GM23338 (cell line): ENCODE measurements around the gene AGAP2. TPM values are rescaled to one million over a fixed set of nuclear protein-coding genes. Genes with fewer than 3 reads are reported as not detected.

Experiments used
- ATAC-seq: fragments of 200-7000 bp; cut with Tn5 transposase; 3 replicates; pipeline ENCODE4 v1.9.1; 2020
- DNase-seq: peaks from one replicate; pipeline ENCODE4 v3.0.0-alpha.2; 2015; ENCODE audit warnings: low spot score
- H2AFZ ChIP-seq: fragments of 200-600 bp; sonication (generic); 2 replicates; pipeline ENCODE4 v1.8.0; 2016; ENCODE audit warnings: antibody characterized with exemption, mild to moderate bottlenecking, moderate library complexity
- H3F3A ChIP-seq: fragments of 200-600 bp; sonication (generic); replicated peaks from 2 replicates; pipeline ENCODE4 v1.8.0; 2017; ENCODE audit warnings: antibody characterized with exemption, mixed run types, low read depth
- H3K27ac ChIP-seq: fragments of 200-600 bp; sonication (generic); 2 replicates; pipeline ENCODE4 v1.6.1; 2016; ENCODE audit warnings: low read depth
- H3K27me3 ChIP-seq: fragments of 200-600 bp; sonication (generic); 2 replicates; pipeline ENCODE4 v1.8.0; 2016; ENCODE audit warnings: mild to moderate bottlenecking, mixed run types, moderate library complexity; ENCODE audit not compliant: insufficient read depth
- H3K36me3 ChIP-seq: fragments of 200-600 bp; sonication (generic); 2 replicates; pipeline ENCODE4 v1.8.0; 2016; ENCODE audit warnings: mild to moderate bottlenecking; ENCODE audit not compliant: insufficient read depth
- H3K4me1 ChIP-seq: fragments of 200-600 bp; sonication (generic); 2 replicates; pipeline ENCODE4 v1.8.0; 2016; ENCODE audit warnings: mild to moderate bottlenecking, moderate library complexity; ENCODE audit not compliant: insufficient read depth
- H3K4me2 ChIP-seq: fragments of 200-600 bp; sonication (generic); 2 replicates; pipeline ENCODE4 v1.7.1; 2017; ENCODE audit warnings: mixed run types
- H3K4me3 ChIP-seq: fragments of 200-600 bp; sonication (generic); 2 replicates; pipeline ENCODE4 v1.6.1; 2016; ENCODE audit warnings: mixed run types
- H3K79me2 ChIP-seq: fragments of 200-600 bp; sonication (generic); replicated peaks from 2 replicates; pipeline ENCODE4 v1.8.0; 2017; ENCODE audit warnings: mild to moderate bottlenecking; ENCODE audit not compliant: insufficient read depth
- H3K9me2 ChIP-seq: fragments of 200-600 bp; sonication (generic); 2 replicates; pipeline ENCODE4 v1.8.0; 2017; ENCODE audit not compliant: insufficient read depth
- H4K20me1 ChIP-seq: fragments of 200-600 bp; sonication (generic); replicated peaks from 2 replicates; pipeline ENCODE4 v1.8.0; 2017; ENCODE audit warnings: mild to moderate bottlenecking; ENCODE audit not compliant: insufficient read depth
- H3K27ac Mint-ChIP-seq: 2 replicates; pipeline ENCODE4 v1.8.0; 2020; ENCODE audit warnings: inconsistent platforms, mild to moderate bottlenecking, moderate library complexity, mixed read lengths
- H3K27me3 Mint-ChIP-seq: 3 replicates; pipeline ENCODE4 v1.8.0; 2022; ENCODE audit warnings: low read depth, mild to moderate bottlenecking, moderate library complexity, mixed read lengths, inconsistent platforms; ENCODE audit not compliant: insufficient read depth, poor library complexity
- H3K36me3 Mint-ChIP-seq: 3 replicates; pipeline ENCODE4 v1.8.0; 2021; ENCODE audit warnings: low read depth, mild to moderate bottlenecking, inconsistent platforms, moderate library complexity, mixed read lengths
- H3K4me1 Mint-ChIP-seq: 3 replicates; pipeline ENCODE4 v1.8.0; 2020; ENCODE audit warnings: mild to moderate bottlenecking, inconsistent platforms, mixed read lengths
- H3K4me3 Mint-ChIP-seq: 3 replicates; pipeline ENCODE4 v1.8.0; 2021; ENCODE audit warnings: moderate library complexity, mild to moderate bottlenecking, inconsistent platforms, mixed read lengths
- H3K9me3 Mint-ChIP-seq: 3 replicates; pipeline ENCODE4 v1.8.0; 2020; ENCODE audit warnings: moderate library complexity, mild to moderate bottlenecking, inconsistent platforms, mixed read lengths
- CREB1 ChIP-seq: fragments of 250-450 bp; sonication (Bioruptor Pico); IDR thresholded peaks from 2 replicates; pipeline ENCODE4 v1.5.0; 2020; ENCODE audit warnings: low read depth, mild to moderate bottlenecking, moderate library complexity
- CTCF ChIP-seq, 2 experiments: fragments of 200-600 bp in 1 of 2; sonication (generic) in 1 of 2; conservative IDR thresholded peaks; 2 replicates each; pipeline versions ENCODE4 v1.5.1 to v1.6.1; 2016 to 2017; ENCODE audit warnings: antibody characterized with exemption in 2 of 2, low read depth in 2 of 2, mild to moderate bottlenecking in 2 of 2, moderate library complexity in 1 of 2
- EZH2 ChIP-seq: fragments of 200-600 bp; sonication (generic); IDR thresholded peaks from one replicate; pipeline ENCODE4 v1.8.0; 2017; ENCODE audit warnings: antibody characterized with exemption, mild to moderate bottlenecking, low read depth; ENCODE audit not compliant: unreplicated experiment
- EZH2phosphoT487 ChIP-seq: fragments of 200-600 bp; sonication (generic); IDR thresholded peaks from one replicate; pipeline ENCODE4 v1.8.1; 2018; ENCODE audit warnings: antibody characterized with exemption; ENCODE audit not compliant: unreplicated experiment
- JUNB ChIP-seq: IDR thresholded peaks from one replicate; pipeline ENCODE4 v1.6.1; 2016; ENCODE audit warnings: antibody characterized with exemption; ENCODE audit not compliant: unreplicated experiment
- NANOG ChIP-seq: IDR thresholded peaks from 2 replicates; pipeline ENCODE4 v1.6.1; 2016; ENCODE audit warnings: antibody characterized with exemption, borderline replicate concordance
- POLR2AphosphoS5 ChIP-seq: IDR thresholded peaks from 2 replicates; pipeline ENCODE4 v1.6.1; 2016; ENCODE audit warnings: antibody characterized with exemption, low read depth
- REST ChIP-seq: IDR thresholded peaks from one replicate; pipeline ENCODE4 v1.6.1; 2018; ENCODE audit warnings: antibody characterized with exemption; ENCODE audit not compliant: unreplicated experiment
- STAT1 ChIP-seq: IDR thresholded peaks from one replicate; pipeline ENCODE4 v1.6.1; 2016; ENCODE audit warnings: antibody characterized with exemption; ENCODE audit not compliant: unreplicated experiment
- ZNF114 ChIP-seq: fragments of 250-450 bp; sonication (Bioruptor Pico); IDR thresholded peaks from 2 replicates; pipeline ENCODE4 v1.5.0; 2020; ENCODE audit warnings: mild to moderate bottlenecking, moderate library complexity
- ZNF462 ChIP-seq: fragments of 250-450 bp; sonication (Bioruptor Pico); IDR thresholded peaks from 2 replicates; pipeline ENCODE4 v1.5.0; 2020; ENCODE audit warnings: mild to moderate bottlenecking, moderate library complexity
- polyA plus RNA-seq: library from polyadenylated mRNA; unstranded; fragments of >200 nt; fragmentation: Nextera tagmentation; extraction: Ambion mirVana; gene quantifications from 2 replicates; pipeline ENCODE4 v1.2.1, GENCODE V29; 2016
- total RNA-seq: library from RNA; depleted of rRNA; stranded (reverse); fragments of >200 nt; shearing (Covaris generic); gene quantifications from 2 replicates; pipeline ENCODE4 v1.2.3, GENCODE V29; 2014

Gene AGAP2
- total and polyA plus RNA-seq, 2 experiments from 2014 or later = 0.36 to 1.3 TPM

GRCh38 chr12:57716305-57716704, 22.2 kb downstream of the AGAP2 start:
- no peak overlapping the region for H3K4me3 Mint-ChIP-seq

GRCh38 chr12:57715786-57716185, 22.8 kb downstream of the AGAP2 start:
- ATAC-seq = no peak
- Mint-ChIP-seq H3K27ac (no peak overlapping the region), H3K4me3 (no peak overlapping the region)
- TF ChIP-seq EZH2phosphoT487 = no peak
- no peak for TF ChIP-seq STAT1
- TF ChIP-seq CREB1 (CRISPR knock-in tag) = no peak
- no peak for TF ChIP-seq ZNF114 (CRISPR knock-in tag)
- no peak for TF ChIP-seq ZNF462
- no peak for TF ChIP-seq NANOG
- no peak for TF ChIP-seq JUNB
- TF ChIP-seq REST = no peak
- TF ChIP-seq CTCF (conservative IDR thresholded peaks at IDR 0.05; ENCODE audit: low read depth in 2 of 2) = no peak
- no peak for TF ChIP-seq EZH2

More at GRCh38 chr12:57716305-57716704, 22.2 kb downstream of the AGAP2 start:
- Mint-ChIP-seq H3K27ac (no peak overlapping the region), H3K4me1 (no peaks in the 10 kb centered on the region; the same call in 2 of the 3 replicates), H3K36me3 (peaks cover 19% of the 10 kb centered on the region), H3K9me3 (no peaks in the 10 kb centered on the region), H3K27me3 (peaks cover 3% of the 10 kb centered on the region)
- H4K20me1 ChIP-seq = no peaks in the 10 kb centered on the region
- H3K4me3 ChIP-seq = no peak overlapping the region
- no peaks in the 10 kb centered on the region for H3K79me2 ChIP-seq
- H3K27ac ChIP-seq = no peak overlapping the region
- H3K4me1 ChIP-seq = no peaks in the 10 kb centered on the region
- TF ChIP-seq EZH2phosphoT487 (no peak), POLR2AphosphoS5 (no peak), ZNF114 (CRISPR knock-in tag) (no peak)
- H3F3A ChIP-seq = no peaks in the 10 kb centered on the region
- H3K4me2 ChIP-seq = no peak overlapping the region
- ATAC-seq (no peak), DNase-seq (no peak)
- H3K9me2 ChIP-seq = no peaks in the 10 kb centered on the region
- H3K36me3 ChIP-seq = peaks cover 6% of the 10 kb centered on the region; the same call in 1 of the 2 replicates
- no peaks in the 10 kb centered on the region for H3K27me3 ChIP-seq
- H2AFZ ChIP-seq = no peak overlapping the region

More at GRCh38 chr12:57715786-57716185, 22.8 kb downstream of the AGAP2 start:
- Histone ChIP-seq H3K4me3 (no peak overlapping the region), H3K36me3 (peaks cover 6% of the 10 kb centered on the region; the same call in 1 of the 2 replicates), H3K27me3 (no peaks in the 10 kb centered on the region), H4K20me1 (no peaks in the 10 kb centered on the region), H3K79me2 (no peaks in the 10 kb centered on the region), H3F3A (no peaks in the 10 kb centered on the region), H3K27ac (no peak overlapping the region), H3K4me1 (no peaks in the 10 kb centered on the region), H2AFZ (no peak overlapping the region), H3K9me2 (no peaks in the 10 kb centered on the region), H3K4me2 (no peak overlapping the region)
- Mint-ChIP-seq H3K36me3 (peaks cover 19% of the 10 kb centered on the region), H3K27me3 (peaks cover 3% of the 10 kb centered on the region), H3K4me1 (no peaks in the 10 kb centered on the region; the same call in 2 of the 3 replicates), H3K9me3 (no peaks in the 10 kb centered on the region)
- DNase-seq = no peak
